K562 (cell line): ENCODE measurements around the gene TOP3A. TPM values are rescaled to one million over a fixed set of nuclear protein-coding genes. Genes with fewer than 3 reads are reported as not detected.

Source experiments
- ARID1B ChIP-seq: fragments of 450-650 bp; IDR thresholded peaks from 2 replicates; pipeline ENCODE4 v1.6.1; 2016; ENCODE audit warnings: antibody characterized with exemption, mild to moderate bottlenecking, inconsistent platforms
- ELF4 ChIP-seq: fragments of 450-650 bp; formaldehyde crosslinking; IDR thresholded peaks from 2 replicates; pipeline ENCODE4 v1.4.0; 2022; ENCODE audit warnings: missing genetic modification characterization
- FOXK2 ChIP-seq, 2 experiments: fragments of 450-650 bp; IDR thresholded peaks in 1 of 2; conservative IDR thresholded peaks in 1 of 2; 2 replicates each; pipeline ENCODE4 v1.6.1; 2016; ENCODE audit warnings: low read depth in 2 of 2, mild to moderate bottlenecking in 1 of 2
- HDAC8 ChIP-seq: fragments of 450-650 bp; IDR thresholded peaks from 2 replicates; pipeline ENCODE4 v1.6.1; 2016; ENCODE audit warnings: mild to moderate bottlenecking, missing genetic modification characterization, moderate library complexity, missing compliant biosample characterization
- HNRNPUL1 ChIP-seq: fragments of 200-400 bp; formaldehyde crosslinking; IDR thresholded peaks from 2 replicates; pipeline ENCODE4 v1.6.1; 2017; ENCODE audit warnings: low read length
- MAFK ChIP-seq: IDR thresholded peaks from 2 replicates; pipeline ENCODE4 v1.6.1; 2011; ENCODE audit warnings: low read length, improper control_type of control experiment
- MCM2 ChIP-seq: fragments of 450-650 bp; IDR thresholded peaks from 2 replicates; pipeline ENCODE4 v1.6.1; 2017; ENCODE audit warnings: low read depth, mild to moderate bottlenecking
- POLR3G ChIP-seq: IDR thresholded peaks from 2 replicates; pipeline ENCODE4 v1.6.1; 2011; ENCODE audit not compliant: insufficient read length, insufficient replicate concordance; ENCODE audit errors: extremely low read depth
- RBM22 ChIP-seq: fragments of 200-400 bp; formaldehyde crosslinking; IDR thresholded peaks from 2 replicates; pipeline ENCODE4 v1.6.1; 2018; ENCODE audit warnings: low read length, low read depth; ENCODE audit not compliant: poor library complexity, severe bottlenecking
- TEAD4 ChIP-seq, 2 experiments: sonication (generic) in 1 of 2; formaldehyde crosslinking in 1 of 2; IDR thresholded peaks; 2 replicates each; pipeline versions ENCODE4 v1.6.1 to v1.8.0; 2012 to 2022; ENCODE audit warnings: borderline replicate concordance in 1 of 2, inconsistent platforms in 1 of 2, low read length in 1 of 2, mild to moderate bottlenecking in 1 of 2, missing genetic modification reagents in 1 of 2
- TGIF2 ChIP-seq: sonication (generic); formaldehyde crosslinking; IDR thresholded peaks from 2 replicates; pipeline ENCODE4 v1.8.1; 2022; ENCODE audit warnings: mild to moderate bottlenecking, missing genetic modification reagents, moderate library complexity
- THRAP3 ChIP-seq: fragments of 450-650 bp; IDR thresholded peaks from 2 replicates; pipeline ENCODE4 v1.6.1; 2016; ENCODE audit warnings: mild to moderate bottlenecking, inconsistent platforms, borderline replicate concordance
- ZBTB26 ChIP-seq: fragments of 450-650 bp; formaldehyde crosslinking; IDR thresholded peaks from 2 replicates; pipeline ENCODE4 v1.4.0; 2022; ENCODE audit warnings: missing genetic modification characterization
- ZNF347 ChIP-seq: fragments of 450-650 bp; formaldehyde crosslinking; IDR thresholded peaks from 2 replicates; pipeline ENCODE4 v1.4.0; 2020; ENCODE audit warnings: low read depth, mild to moderate bottlenecking, moderate library complexity
- polyA plus RNA-seq, 8 experiments: library from polyadenylated mRNA; depleted of rRNA in 4 of 8; stranded (reverse) in 5 of 8; unstranded in 3 of 8; fragments of >200 nt; fragmentation: Nextera tagmentation in 2 of 8; fragmentation: Illumina TruSeq in 1 of 8; extraction: Ambion mirVana in 2 of 8; extraction: Trizol in 1 of 8; gene quantifications; 2 replicates each; pipeline versions ENCODE4 v1.2.1 to v1.2.3, GENCODE V29; 2011 to 2014; ENCODE audit warnings: inconsistent platforms in 1 of 8, missing spikeins in 1 of 8
- total RNA-seq, 7 experiments: library from RNA; depleted of rRNA in 6 of 7; stranded (reverse); fragments of >200 nt in 6 of 7; fragmentation: Illumina TruSeq in 2 of 7; extraction: Trizol in 2 of 7; gene quantifications; 2 replicates each; pipeline versions ENCODE4 v1.2.1 to v1.2.3, GENCODE V29; 2011 to 2021; ENCODE audit warnings: low replicate concordance in 1 of 7
- TF ChIP-seq, protein P1 (sequence below): sonication (generic); formaldehyde crosslinking; IDR thresholded peaks from 2 replicates; pipeline ENCODE4 v1.9.0; 2022; ENCODE audit warnings: mild to moderate bottlenecking, missing genetic modification reagents
- TF ChIP-seq, protein P2 (sequence below): sonication (generic); formaldehyde crosslinking; IDR thresholded peaks from 2 replicates; pipeline ENCODE4 v1.8.0; 2023; ENCODE audit warnings: missing genetic modification reagents, mild to moderate bottlenecking, borderline replicate concordance
- TF ChIP-seq, protein P3 (sequence below): sonication (generic); formaldehyde crosslinking; IDR thresholded peaks from 2 replicates; pipeline ENCODE4 v1.8.1; 2023; ENCODE audit warnings: mild to moderate bottlenecking, missing genetic modification reagents
- TF ChIP-seq, protein P4 (sequence below): fragments of 450-650 bp; IDR thresholded peaks from 2 replicates; pipeline ENCODE4 v1.6.1; 2016; ENCODE audit warnings: low read depth, mild to moderate bottlenecking, moderate library complexity

Gene TOP3A
- total and polyA plus RNA-seq, 9 of the 15 experiments (the other 6 are each of a cell fraction or from before 2014, with no cell fraction given) = 5.2 to 49.7 (median 24.7) TPM

DNA sequence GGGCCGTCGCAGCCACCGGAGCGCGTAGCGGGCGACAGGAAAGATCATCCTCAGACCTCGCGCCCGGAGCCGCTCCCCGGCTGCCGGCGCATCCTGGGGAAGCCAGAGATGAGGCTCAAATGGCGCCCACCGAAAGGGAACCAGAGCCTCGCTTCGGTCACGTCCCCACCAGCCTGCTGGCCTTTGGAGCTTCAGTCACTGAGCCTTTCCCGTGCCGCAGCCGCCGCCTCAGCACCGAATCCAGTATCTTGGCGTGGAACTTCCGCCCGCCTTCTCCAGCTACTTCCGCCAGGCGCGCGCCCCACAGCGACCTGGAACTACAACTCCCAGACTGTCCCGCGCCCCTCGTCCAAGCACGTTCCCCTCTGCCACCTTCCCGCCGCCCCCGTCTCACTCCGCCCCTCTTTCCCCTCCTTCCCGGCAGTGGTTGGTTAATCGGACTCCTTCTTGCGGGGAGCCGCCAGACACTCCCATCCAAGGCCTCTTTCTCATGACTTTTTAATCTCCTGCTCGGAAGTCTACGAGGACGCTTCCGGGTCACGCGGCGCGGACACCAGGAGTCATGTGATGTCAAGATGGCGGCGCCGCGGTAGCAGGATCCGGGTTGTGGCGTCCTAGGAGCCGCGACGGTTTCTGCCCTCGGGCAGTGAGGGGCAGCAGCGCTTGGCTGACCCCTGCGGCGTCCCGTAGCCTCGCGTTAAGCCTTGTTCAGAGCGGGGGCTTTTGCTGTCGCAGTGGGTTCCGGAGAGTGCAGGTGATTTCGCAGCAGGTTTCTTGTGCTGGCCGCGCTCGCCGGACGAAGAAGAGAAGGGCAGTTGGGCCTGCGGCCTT, at the start of gene TOP3A, which contains the start of gene SMCR8 (continued):
- no peak for TF ChIP-seq TEAD4 (IDR thresholded peaks at IDR 0.05; ENCODE audit: low read length)
- TF ChIP-seq TEAD4 (CRISPR knock-in tag; IDR thresholded peaks at IDR 0.05; ENCODE audit: borderline replicate concordance) = no peak
- peak; percentile 85 to 91 for TF ChIP-seq FOXK2 (conservative IDR thresholded peaks at IDR 0.05 in 1 of 2, IDR thresholded peaks at IDR 0.05 in 1 of 2; ENCODE audit: low read depth in 2 of 2)
- TF ChIP-seq ARID1B = no peak
- TF ChIP-seq, protein P1, sequence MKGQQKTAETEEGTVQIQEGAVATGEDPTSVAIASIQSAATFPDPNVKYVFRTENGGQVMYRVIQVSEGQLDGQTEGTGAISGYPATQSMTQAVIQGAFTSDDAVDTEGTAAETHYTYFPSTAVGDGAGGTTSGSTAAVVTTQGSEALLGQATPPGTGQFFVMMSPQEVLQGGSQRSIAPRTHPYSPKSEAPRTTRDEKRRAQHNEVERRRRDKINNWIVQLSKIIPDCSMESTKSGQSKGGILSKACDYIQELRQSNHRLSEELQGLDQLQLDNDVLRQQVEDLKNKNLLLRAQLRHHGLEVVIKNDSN (CRISPR knock-in tag) = peak; percentile 99
- TF ChIP-seq, protein P2, sequence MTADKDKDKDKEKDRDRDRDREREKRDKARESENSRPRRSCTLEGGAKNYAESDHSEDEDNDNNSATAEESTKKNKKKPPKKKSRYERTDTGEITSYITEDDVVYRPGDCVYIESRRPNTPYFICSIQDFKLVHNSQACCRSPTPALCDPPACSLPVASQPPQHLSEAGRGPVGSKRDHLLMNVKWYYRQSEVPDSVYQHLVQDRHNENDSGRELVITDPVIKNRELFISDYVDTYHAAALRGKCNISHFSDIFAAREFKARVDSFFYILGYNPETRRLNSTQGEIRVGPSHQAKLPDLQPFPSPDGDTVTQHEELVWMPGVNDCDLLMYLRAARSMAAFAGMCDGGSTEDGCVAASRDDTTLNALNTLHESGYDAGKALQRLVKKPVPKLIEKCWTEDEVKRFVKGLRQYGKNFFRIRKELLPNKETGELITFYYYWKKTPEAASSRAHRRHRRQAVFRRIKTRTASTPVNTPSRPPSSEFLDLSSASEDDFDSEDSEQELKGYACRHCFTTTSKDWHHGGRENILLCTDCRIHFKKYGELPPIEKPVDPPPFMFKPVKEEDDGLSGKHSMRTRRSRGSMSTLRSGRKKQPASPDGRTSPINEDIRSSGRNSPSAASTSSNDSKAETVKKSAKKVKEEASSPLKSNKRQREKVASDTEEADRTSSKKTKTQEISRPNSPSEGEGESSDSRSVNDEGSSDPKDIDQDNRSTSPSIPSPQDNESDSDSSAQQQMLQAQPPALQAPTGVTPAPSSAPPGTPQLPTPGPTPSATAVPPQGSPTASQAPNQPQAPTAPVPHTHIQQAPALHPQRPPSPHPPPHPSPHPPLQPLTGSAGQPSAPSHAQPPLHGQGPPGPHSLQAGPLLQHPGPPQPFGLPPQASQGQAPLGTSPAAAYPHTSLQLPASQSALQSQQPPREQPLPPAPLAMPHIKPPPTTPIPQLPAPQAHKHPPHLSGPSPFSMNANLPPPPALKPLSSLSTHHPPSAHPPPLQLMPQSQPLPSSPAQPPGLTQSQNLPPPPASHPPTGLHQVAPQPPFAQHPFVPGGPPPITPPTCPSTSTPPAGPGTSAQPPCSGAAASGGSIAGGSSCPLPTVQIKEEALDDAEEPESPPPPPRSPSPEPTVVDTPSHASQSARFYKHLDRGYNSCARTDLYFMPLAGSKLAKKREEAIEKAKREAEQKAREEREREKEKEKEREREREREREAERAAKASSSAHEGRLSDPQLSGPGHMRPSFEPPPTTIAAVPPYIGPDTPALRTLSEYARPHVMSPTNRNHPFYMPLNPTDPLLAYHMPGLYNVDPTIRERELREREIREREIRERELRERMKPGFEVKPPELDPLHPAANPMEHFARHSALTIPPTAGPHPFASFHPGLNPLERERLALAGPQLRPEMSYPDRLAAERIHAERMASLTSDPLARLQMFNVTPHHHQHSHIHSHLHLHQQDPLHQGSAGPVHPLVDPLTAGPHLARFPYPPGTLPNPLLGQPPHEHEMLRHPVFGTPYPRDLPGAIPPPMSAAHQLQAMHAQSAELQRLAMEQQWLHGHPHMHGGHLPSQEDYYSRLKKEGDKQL (CRISPR knock-in tag) = no peak
- TF ChIP-seq HDAC8 (tag) = no peak
- TF ChIP-seq, protein P3, sequence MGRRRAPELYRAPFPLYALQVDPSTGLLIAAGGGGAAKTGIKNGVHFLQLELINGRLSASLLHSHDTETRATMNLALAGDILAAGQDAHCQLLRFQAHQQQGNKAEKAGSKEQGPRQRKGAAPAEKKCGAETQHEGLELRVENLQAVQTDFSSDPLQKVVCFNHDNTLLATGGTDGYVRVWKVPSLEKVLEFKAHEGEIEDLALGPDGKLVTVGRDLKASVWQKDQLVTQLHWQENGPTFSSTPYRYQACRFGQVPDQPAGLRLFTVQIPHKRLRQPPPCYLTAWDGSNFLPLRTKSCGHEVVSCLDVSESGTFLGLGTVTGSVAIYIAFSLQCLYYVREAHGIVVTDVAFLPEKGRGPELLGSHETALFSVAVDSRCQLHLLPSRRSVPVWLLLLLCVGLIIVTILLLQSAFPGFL (CRISPR knock-in tag) = no peak
- no peak for TF ChIP-seq MCM2
- no peak for TF ChIP-seq ZNF347 (CRISPR knock-in tag)
- no peak for TF ChIP-seq POLR3G
- no peak for TF ChIP-seq HNRNPUL1
- no peak for TF ChIP-seq MAFK
- no peak for TF ChIP-seq THRAP3
- no peak for TF ChIP-seq ZBTB26 (CRISPR knock-in tag)
- peak; percentile 49; the same call in 1 of the 2 replicates for TF ChIP-seq ELF4 (CRISPR knock-in tag)
- TF ChIP-seq, protein P4, sequence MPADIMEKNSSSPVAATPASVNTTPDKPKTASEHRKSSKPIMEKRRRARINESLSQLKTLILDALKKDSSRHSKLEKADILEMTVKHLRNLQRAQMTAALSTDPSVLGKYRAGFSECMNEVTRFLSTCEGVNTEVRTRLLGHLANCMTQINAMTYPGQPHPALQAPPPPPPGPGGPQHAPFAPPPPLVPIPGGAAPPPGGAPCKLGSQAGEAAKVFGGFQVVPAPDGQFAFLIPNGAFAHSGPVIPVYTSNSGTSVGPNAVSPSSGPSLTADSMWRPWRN = peak; percentile 22; the same call in 1 of the 2 replicates
- TF ChIP-seq TGIF2 (CRISPR knock-in tag) = no peak
- no peak for TF ChIP-seq RBM22
